ENCODE measurements around the gene TXNRD2. TPM values are rescaled to one million over a fixed set of nuclear protein-coding genes. Genes with fewer than 3 reads are reported as not detected.

Gene TXNRD2
- total and polyA plus RNA-seq, 2 donors (not counting 1 experiment from before 2014, with no cell fraction given) = 24.8 to 36.2 TPM

DNA sequence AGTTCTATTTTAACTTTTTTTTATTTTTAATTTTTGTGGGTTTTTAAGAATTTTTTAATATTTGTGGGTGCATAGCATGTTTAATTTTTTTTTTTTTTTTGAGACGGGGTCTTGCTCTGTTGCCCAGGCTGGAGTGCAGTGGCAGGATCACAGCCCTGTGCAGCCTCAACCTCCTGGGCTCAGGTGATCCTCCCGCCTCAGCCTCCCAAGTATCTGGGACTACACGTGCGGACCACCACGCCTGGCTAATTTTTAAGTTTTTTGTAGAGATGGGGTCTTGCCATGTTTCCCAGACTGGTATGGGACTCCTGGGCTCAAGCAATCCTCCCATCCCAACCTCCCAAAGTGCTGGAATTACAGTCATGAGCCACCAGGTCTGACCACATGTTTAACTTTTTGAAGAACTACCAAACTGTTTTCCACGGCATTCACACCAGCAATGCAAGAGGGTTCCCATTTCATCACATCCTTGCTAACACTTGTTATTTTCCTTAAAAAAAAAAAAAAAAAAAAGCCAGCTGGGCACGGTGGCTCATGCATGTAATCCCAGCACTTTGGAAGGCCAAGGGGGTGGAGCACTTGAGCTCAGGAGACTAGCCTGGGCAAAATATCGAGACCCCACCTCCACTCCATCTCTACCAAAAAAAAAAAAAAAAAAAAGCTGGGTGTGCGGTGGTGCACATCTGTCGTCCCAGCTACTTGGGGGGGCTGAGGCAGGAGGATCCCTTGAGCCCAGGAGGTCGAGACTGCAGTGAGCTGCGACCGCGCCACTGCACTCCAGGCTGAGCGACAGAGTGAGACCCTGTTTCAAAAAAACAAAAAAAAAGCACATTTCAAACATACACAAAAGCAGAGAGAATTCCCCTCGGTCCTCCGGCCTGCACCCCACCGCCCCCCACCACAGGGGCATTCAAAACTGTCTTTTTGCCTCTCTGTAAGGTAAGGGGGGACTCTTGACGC lies 16.7 kb upstream of the TXNRD2 start:
- no peak overlapping the region for H3K4me2 ChIP-seq (replicated peaks; ENCODE audit: low read depth, low read length, poor library complexity, severe bottlenecking)
- WGBS (ENCODE audit: insufficient coverage) = 49% methylated on average over 9 of the region's 19 CpGs
- H3K9ac ChIP-seq (ENCODE audit: low read length) = no peak overlapping the region

More for the DNA sequence above, 16.7 kb upstream of the TXNRD2 start:
- no peak overlapping the region for H3K4me3 Mint-ChIP-seq
- H3K4me3 ChIP-seq (ENCODE audit: control extremely low read depth in 1 of 5, extremely low read depth in 1 of 5, insufficient read depth in 1 of 5, low read depth in 2 of 5, low read length in 4 of 5) = no peak overlapping the region
- ChIA-PET POLR2A (no interaction called here), CTCF (interaction anchor here (0.6 to 0.9 kb wide), 3 partner anchors 10 to 107 kb away, joined by 3 to 5 read pairs (median 4); no protein-coding TSS in a partner anchor)
- intact Hi-C loops (cut with micrococcal nuclease) = no loop called here
- H3K9me3 ChIP-seq (ENCODE audit: control extremely low read depth in 1 of 3, control insufficient read depth in 2 of 3, insufficient read depth in 1 of 3, low read length in 2 of 3) = peaks cover 0 to 3% (median 0%) of the 10 kb centered on the region in 3 donors
- H3K9me3 Mint-ChIP-seq (ENCODE audit: insufficient read depth) = no peaks in the 10 kb centered on the region
- H3K4me1 ChIP-seq (ENCODE audit: control insufficient read depth in 2 of 2, insufficient read depth in 2 of 2, low read length in 2 of 2) = no peaks in the 10 kb centered on the region
- H3K36me3 ChIP-seq (replicated peaks in 1 of 2; ENCODE audit: control extremely low read depth in 1 of 2, control insufficient read depth in 1 of 2, extremely low read depth in 1 of 2, insufficient read depth in 2 of 2, low read length in 1 of 2) = no peaks in the 10 kb centered on the region
- no peak overlapping the region for H3K27ac Mint-ChIP-seq
- H4K20me1 ChIP-seq (ENCODE audit: control insufficient read depth, insufficient read depth, low read length, poor library complexity, severe bottlenecking) = peaks cover 50% of the 10 kb centered on the region
- no peak overlapping the region for H3K27ac ChIP-seq (ENCODE audit: low read length in 2 of 2)
- peaks cover 23% of the 10 kb centered on the region for H3K4me1 Mint-ChIP-seq
- TF ChIP-seq, protein P1, sequence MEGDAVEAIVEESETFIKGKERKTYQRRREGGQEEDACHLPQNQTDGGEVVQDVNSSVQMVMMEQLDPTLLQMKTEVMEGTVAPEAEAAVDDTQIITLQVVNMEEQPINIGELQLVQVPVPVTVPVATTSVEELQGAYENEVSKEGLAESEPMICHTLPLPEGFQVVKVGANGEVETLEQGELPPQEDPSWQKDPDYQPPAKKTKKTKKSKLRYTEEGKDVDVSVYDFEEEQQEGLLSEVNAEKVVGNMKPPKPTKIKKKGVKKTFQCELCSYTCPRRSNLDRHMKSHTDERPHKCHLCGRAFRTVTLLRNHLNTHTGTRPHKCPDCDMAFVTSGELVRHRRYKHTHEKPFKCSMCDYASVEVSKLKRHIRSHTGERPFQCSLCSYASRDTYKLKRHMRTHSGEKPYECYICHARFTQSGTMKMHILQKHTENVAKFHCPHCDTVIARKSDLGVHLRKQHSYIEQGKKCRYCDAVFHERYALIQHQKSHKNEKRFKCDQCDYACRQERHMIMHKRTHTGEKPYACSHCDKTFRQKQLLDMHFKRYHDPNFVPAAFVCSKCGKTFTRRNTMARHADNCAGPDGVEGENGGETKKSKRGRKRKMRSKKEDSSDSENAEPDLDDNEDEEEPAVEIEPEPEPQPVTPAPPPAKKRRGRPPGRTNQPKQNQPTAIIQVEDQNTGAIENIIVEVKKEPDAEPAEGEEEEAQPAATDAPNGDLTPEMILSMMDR (IDR thresholded peaks at IDR 0.05) = no peak
- no peak for TF ChIP-seq EZH2 (IDR thresholded peaks at IDR 0.05; ENCODE audit: borderline replicate concordance, insufficient read depth, low read depth, low read length, poor library complexity, severe bottlenecking)
- no peak for DNase-seq
- ATAC-seq (ENCODE audit: low read depth) = no peak
- no peak overlapping the region for H2AFZ ChIP-seq (ENCODE audit: insufficient read depth, low read depth, low read length, poor library complexity, severe bottlenecking)
- H3K27me3 Mint-ChIP-seq = no peaks in the 10 kb centered on the region
- peaks cover 25% of the 10 kb centered on the region for H3K79me2 ChIP-seq (ENCODE audit: control insufficient read depth, insufficient read depth, low read length)
- no peaks in the 10 kb centered on the region for H3K27me3 ChIP-seq (replicated peaks in 1 of 4; ENCODE audit: control extremely low read depth in 1 of 4, control insufficient read depth in 3 of 4, insufficient read depth in 4 of 4, low read length in 3 of 4)
